Activated naive CD8-positive, alpha-beta T cell treated with anti-CD3 and anti-CD28 coated beads, Interleukin-2, amount 50 U/mL, for 16 hours (primary cell): ENCODE results near the gene SULT1C2.

Experiments used
- DNase-seq: peaks from one replicate; pipeline ENCODE4 v3.0.0-alpha.2; 2020; ENCODE audit warnings: low read depth, low spot score

The SULT1C2 gene

GRCh38 chr2:108293850-108294249, 5.2 kb downstream of the SULT1C2 start:
- DNase-seq = no peak

DNA sequence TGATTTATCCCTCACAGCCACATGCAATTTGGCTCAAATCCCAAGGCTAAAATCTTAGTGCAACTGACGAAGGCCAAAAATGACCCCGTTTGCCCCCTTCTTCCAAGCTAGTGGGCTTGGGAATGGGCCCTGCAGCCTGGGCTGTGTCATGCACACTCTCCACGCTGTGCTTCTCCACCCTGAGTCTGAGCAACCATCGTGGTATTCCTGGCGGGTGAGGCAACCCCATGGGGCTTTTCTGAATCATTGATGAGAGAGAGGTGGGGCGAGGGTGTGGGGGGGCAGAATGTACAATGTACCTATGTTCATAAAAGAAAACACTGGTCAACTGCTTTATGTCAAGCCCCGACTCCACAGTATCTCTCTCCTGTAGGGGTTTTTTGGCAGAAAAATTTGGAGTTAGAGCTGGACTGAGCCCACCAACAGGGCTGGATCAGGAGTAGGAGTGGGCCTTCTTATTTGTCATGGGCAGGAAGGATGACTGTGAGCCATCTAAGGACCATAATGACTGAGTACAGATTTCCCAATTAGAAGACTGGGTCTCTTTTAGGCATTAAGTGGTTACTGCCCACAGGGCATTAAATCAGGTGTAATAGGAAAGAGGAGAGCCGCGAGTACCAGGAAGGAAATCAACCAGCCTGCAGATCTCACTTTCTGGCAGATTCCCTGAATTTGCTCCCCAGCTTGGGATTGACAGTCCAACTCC, 8.9 kb downstream of the SULT1C2 start:
- no peak for DNase-seq

- DNase-seq = no peak
Measured at GRCh38 chr2:108301558-108301957, 12.9 kb downstream of the SULT1C2 start.

- DNase-seq = no peak
Measured at GRCh38 chr2:108304975-108305374, 16.3 kb downstream of the SULT1C2 start.

DNA sequence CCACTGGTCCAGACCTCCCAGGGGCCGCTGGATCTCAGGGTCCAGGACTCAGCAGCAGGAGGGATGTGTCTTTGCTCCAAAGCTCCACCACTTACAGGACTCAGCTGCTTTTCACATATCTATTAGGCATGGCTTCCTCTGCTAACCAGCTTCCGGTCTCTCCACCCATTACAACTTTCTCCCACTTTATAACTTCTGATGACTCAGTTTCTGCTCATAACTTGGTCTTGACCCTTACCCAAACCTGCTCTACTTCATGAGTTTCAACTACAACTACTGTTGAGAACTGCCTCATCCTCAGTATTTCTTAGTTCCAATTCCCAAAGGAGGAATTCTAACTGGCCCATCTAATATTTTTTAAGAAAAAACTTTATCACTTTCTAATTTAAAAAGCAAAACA, 17.2 kb downstream of the SULT1C2 start:
- DNase-seq = no peak

- no peak for DNase-seq
Measured at GRCh38 chr2:108309903-108310302, 21.2 kb downstream of the SULT1C2 start.

DNA sequence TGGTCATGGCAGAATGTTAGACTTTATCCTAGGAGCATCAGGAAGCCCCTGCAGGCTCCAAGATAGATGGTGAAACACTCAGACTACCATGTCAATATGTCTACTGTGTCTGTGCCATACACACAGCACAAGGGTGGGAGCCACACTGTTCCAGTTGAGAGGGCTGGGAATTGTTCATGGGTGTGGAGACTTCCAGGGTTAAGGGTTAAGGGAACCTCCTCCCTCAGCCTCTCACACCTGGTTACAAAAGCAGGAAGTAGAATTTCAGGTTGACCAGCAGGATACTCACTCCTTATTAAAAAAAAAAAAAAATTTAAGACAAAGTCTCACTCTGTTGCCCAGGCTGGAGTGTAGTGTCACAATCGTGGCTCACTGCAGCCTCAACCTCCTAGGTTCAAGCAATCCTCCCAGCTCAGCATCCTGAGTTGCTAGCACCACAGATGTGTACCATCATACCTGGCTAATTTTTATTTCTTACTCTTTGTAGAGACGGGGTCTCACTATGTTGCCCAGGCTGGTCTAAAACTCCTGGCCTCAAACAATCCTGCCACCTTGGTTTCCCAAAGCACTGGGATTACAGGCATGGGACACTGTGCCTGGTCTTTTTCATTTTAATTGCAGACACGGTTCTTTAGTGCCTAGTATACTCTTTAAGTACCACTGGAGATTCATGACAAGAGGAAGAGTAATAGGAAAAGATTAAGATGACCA, 26.0 kb downstream of the SULT1C2 start:
- DNase-seq = no peak

GRCh38 chr2:108315444-108315934, 26.8 kb downstream of the SULT1C2 start:
- DNase-seq = no peak

GRCh38 chr2:108316033-108316432, 27.3 kb downstream of the SULT1C2 start:
- DNase-seq = no peak

GRCh38 chr2:108316461-108317258, 28.0 kb downstream of the SULT1C2 start:
- no peak for DNase-seq

GRCh38 chr2:108320326-108320922, 31.7 kb downstream of the SULT1C2 start:
- DNase-seq = no peak

DNA sequence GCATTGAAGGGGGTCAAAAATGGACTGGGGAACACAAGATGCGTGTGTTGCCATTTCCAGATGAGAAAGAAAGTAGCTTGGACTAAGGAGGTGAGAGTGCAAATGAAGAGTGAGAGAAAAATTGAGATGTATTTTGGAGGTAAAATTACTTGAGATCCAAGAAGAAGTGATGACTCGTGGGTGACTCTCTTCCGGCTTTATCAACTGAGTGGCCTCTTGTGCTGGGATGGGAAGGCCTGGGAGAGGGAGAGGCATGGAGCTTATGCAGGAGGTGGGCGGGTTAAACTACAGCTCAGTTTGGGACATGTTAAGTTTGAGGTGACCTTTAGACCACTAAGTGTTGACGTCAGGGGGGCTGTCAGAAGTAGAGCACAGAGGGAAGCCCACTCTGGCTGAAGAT, 34.9 kb downstream of the SULT1C2 start:
- DNase-seq = no peak

DNA sequence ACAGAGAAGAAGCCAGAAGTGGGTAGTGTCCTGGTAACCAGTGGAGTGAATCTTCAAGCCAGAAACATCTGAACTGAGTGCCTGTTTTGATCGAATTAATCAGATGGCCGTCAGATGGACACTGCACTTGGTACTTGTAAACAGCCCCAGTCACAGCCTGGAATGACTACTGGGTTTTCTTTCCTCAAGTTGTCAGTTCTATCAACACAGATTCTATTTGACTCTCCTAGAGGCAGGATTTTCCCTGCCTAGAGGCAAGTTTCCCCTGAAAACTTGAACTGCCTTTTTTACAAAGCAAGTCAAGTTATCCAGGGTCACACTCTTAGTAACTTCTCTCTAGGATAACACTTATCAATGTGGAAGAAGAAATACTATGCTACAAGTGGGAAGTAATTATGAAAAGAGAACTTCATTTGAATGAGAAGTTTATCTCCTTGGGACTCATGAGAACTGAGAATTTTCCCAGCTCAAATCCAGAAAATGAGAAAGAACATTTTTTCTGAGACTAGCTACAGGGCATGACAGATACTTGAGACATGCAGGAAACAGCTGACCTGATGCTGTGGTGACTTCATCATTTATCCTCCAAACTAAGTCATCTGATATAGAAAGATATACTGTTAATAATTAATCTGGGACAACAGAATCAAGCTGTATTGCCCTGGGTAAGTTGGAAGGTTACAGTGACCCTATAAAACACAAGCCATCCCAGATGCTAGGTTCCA, 36.0 kb downstream of the SULT1C2 start:
- DNase-seq = no peak

DNA sequence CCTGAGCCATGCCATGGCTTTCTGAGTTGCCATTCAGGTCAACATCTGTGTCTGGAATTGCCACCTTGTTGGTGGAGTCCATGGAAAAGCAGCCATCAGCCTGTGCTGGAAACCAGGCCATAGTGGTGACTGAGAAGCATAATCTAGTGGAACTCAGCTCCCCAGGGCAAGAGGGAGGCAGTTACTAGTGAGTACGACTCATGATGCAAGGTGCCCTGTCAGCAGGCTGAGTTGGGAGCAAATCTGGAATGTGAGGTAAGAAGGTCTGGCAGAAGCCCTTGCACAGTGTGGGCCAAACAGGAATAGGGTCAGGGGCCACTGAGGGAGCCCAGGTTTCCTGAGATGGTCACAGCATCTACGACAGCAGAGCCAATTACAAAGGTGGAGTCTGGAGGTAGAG, 37.1 kb downstream of the SULT1C2 start:
- no peak for DNase-seq

DNA sequence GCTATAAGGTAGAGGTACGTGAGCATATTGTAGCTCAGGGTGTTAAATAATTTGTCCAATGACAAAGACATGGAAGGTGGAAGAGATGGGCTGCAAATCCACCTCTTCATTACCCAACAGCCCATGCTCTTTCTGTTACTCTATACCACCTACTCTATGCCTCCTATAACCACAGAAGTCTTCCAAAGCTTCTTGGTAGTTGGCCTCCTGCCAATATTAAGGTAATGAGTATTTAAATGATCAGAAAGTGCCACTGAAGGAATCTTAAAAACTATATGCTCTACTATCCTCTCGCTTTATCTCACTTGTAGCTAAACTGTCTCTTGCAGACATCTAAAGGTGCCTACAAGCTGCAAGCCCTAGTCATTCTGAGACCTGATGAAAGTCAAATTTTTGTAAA, 41.1 kb downstream of the SULT1C2 start:
- no peak for DNase-seq

- DNase-seq = no peak
Measured at GRCh38 chr2:108330979-108331378, 42.3 kb downstream of the SULT1C2 start.

- DNase-seq = no peak
Measured at GRCh38 chr2:108345951-108346350, 57.3 kb downstream of the SULT1C2 start.

DNA sequence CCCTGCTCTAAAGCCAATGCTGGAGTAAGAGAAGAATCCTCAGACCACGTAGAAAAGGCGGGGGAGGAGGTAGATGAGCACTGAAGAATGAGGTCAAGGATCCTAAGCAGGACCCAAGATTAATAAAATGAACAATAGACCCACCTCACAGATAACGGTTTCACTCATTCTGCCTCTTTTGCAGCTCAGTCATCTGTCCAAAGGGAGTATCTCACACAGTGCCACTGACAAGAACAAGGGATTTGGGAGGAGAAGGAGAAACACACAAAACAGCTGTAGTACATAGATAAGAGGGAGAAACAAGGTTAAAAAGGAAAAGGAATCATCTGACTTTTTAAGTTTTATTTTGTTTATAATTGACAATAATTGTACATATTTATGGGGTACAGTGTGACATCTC, 58.1 kb downstream of the SULT1C2 start:
- no peak for DNase-seq

DNA sequence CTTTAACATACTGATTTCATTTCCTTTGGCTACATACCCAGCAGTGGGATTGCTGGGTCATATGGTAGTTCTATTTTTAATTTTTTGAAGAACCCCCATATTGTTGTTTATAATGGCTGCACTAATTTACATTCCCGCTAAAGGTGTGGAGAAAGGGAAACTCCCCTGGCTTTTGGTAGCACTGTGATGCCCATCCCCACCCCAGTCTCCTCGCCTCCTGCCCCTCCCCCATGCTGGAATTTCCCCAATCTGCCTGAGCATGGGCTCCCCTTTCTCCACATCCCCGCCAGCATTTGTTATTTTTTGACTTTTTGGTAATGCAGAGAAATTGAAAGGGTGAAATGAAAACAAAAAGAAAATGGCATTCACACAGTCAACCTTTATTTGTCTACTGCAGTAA, 59.1 kb downstream of the SULT1C2 start:
- DNase-seq = no peak

DNA sequence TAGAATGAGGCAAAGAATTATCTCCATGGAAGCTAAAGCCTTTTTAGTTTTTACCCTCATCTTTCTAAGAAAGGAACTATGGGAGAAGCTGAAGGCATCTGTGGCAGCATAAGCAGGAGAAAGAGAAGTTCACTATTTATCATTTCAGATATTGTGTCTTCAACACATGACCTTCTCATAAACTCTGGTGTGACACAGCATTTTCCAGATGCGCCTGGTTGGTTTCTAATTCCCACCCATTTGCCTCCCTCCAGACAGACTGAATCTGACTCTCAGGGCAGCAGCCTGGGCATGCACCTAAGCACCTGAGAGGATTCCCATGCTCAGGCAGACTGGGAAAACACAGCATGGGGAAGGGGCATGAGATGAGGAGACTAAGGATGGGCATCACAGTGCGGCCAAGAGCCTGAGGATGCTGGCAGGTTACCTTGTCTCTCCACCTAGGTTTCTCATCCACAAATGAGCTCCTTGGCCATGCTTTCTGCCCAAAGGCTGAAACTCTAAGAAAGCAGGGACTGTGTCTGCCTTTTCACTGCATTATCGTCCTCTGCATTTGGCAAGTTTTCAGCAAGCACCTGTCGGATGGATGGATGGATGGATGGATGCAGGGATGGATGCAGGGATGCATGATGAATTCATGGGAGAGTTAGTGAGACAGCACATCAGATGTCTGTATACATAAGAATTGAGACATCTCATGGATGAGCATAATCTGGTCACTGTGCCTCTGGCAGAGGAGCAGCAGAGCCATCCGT, 60.3 kb downstream of the SULT1C2 start:
- DNase-seq = no peak

DNA sequence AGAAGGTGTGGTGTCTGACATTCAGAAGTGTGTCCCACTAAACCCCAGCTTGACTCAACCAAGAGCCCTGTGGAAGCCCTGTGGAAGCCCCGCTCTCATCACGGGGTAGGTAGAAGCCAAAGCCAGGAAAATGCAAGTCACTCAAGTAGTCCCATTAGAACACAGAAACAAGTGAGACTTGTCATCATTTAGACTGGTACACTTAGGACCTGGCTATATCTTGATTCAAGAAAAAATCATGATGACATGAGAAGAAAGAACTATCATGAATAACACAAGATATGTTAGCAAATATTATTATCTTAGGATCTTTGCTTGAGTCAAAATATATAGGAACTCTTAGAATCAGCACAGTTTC, 60.9 kb downstream of the SULT1C2 start:
- no peak for DNase-seq
